Muscle of leg (tissue), 16 donors: ENCODE results near the gene METTL25. TPM values are rescaled to one million over a fixed set of nuclear protein-coding genes. Genes with fewer than 3 reads are reported as not detected.

ENCODE experiments used
- DNase-seq: peaks from one replicate; pipeline ENCODE4 v3.0.0; 2013
- H3K27ac ChIP-seq: one replicate; pipeline ENCODE4 v1.5.1; 2013; ENCODE audit warnings: mild to moderate bottlenecking, low read length, control low read depth
- H3K27me3 ChIP-seq: one replicate; pipeline ENCODE4 v1.6.1; 2013; ENCODE audit warnings: low read length; ENCODE audit not compliant: control insufficient read depth, insufficient read depth
- H3K36me3 ChIP-seq: one replicate; pipeline ENCODE4 v1.6.1; 2013; ENCODE audit warnings: low read length; ENCODE audit not compliant: control insufficient read depth, insufficient read depth
- H3K4me1 ChIP-seq: one replicate; pipeline ENCODE4 v1.6.1; 2013; ENCODE audit warnings: low read length; ENCODE audit not compliant: control insufficient read depth, insufficient read depth
- H3K4me3 ChIP-seq: one replicate; pipeline ENCODE4 v1.5.1; 2013; ENCODE audit warnings: low read length, control low read depth
- H3K9me3 ChIP-seq: replicated peaks from 2 replicates; pipeline ENCODE4 v1.6.1; 2013; ENCODE audit warnings: low read depth, low read length; ENCODE audit not compliant: control insufficient read depth
- WGBS: methylation state at CpG from one replicate; pipeline ENCODE4 v1.1.5; 2013; ENCODE audit warnings: missing lambda C conversion rate; ENCODE audit not compliant: insufficient coverage; 5-methylcytosine and 5-hydroxymethylcytosine counted together
- long read RNA-seq, 11 donors: transcript quantifications; one replicate each; lab custom pipeline, GENCODE V29; 2026
- polyA plus RNA-seq, 8 donors: library from polyadenylated mRNA; unstranded; fragments of 120-200 nt; gene quantifications; one replicate each; pipeline versions ENCODE4 v1.2.1 to v1.2.3, GENCODE V29; 2013; ENCODE audit warnings: inconsistent platforms in 1 of 8, low replicate concordance in 1 of 8; ENCODE audit not compliant: insufficient read length in 8 of 8, insufficient read depth in 1 of 8
- total RNA-seq: library from RNA; stranded (reverse); fragments of 120-200 nt; gene quantifications from one replicate; pipeline ENCODE4 v1.2.4, GENCODE V29; 2013

Gene METTL25, protein sequence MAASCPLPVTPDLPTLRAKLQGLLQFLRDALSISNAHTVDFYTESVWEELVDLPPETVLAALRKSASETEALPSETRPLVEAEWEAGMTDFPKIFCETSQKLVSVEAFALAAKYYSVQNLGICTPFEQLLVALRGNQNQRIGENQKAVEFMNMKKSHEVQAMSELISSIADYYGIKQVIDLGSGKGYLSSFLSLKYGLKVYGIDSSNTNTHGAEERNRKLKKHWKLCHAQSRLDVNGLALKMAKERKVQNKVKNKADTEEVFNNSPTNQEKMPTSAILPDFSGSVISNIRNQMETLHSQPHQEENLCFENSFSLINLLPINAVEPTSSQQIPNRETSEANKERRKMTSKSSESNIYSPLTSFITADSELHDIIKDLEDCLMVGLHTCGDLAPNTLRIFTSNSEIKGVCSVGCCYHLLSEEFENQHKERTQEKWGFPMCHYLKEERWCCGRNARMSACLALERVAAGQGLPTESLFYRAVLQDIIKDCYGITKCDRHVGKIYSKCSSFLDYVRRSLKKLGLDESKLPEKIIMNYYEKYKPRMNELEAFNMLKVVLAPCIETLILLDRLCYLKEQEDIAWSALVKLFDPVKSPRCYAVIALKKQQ
- total RNA-seq (24.8 TPM), polyA plus RNA-seq (1 to 10 TPM; 5.0 to 9.6 (median 7.1) TPM)
- long read RNA-seq, donor 1, partial matches to known transcripts = 0 of 3 reads
- long read RNA-seq, donor 1, other reads (novel, unspliced or antisense) = 0 of 3 reads
- long read RNA-seq, donor 2 = 0 reads
- long read RNA-seq, donor 3, partial matches to known transcripts = 11 of 14 reads
- long read RNA-seq, donor 3, other reads (novel, unspliced or antisense) = 0 of 14 reads
- long read RNA-seq, donor 4, partial matches to known transcripts = 0 of 1 reads
- long read RNA-seq, donor 4, other reads (novel, unspliced or antisense) = 0 of 1 reads
- long read RNA-seq, donor 5, partial matches to known transcripts = 0 of 4 reads
- long read RNA-seq, donor 5, other reads (novel, unspliced or antisense) = 0 of 4 reads
- long read RNA-seq, donor 6, partial matches to known transcripts = 6 of 9 reads
- long read RNA-seq, donor 6, other reads (novel, unspliced or antisense) = 0 of 9 reads
- long read RNA-seq, donor 7, partial matches to known transcripts = 6 of 7 reads
- long read RNA-seq, donor 7, other reads (novel, unspliced or antisense) = 0 of 7 reads
- long read RNA-seq, donor 8, partial matches to known transcripts = 7 of 9 reads
- long read RNA-seq, donor 8, other reads (novel, unspliced or antisense) = 0 of 9 reads
- long read RNA-seq, donor 9, partial matches to known transcripts = 9 of 9 reads
- long read RNA-seq, donor 9, other reads (novel, unspliced or antisense) = 0 of 9 reads
- long read RNA-seq, donor 10, partial matches to known transcripts = 0 of 3 reads
- long read RNA-seq, donor 10, other reads (novel, unspliced or antisense) = 0 of 3 reads
- long read RNA-seq, donor 11, partial matches to known transcripts = 27 of 53 reads
- long read RNA-seq, donor 11, other reads (novel, unspliced or antisense) = 24 of 53 reads

DNA sequence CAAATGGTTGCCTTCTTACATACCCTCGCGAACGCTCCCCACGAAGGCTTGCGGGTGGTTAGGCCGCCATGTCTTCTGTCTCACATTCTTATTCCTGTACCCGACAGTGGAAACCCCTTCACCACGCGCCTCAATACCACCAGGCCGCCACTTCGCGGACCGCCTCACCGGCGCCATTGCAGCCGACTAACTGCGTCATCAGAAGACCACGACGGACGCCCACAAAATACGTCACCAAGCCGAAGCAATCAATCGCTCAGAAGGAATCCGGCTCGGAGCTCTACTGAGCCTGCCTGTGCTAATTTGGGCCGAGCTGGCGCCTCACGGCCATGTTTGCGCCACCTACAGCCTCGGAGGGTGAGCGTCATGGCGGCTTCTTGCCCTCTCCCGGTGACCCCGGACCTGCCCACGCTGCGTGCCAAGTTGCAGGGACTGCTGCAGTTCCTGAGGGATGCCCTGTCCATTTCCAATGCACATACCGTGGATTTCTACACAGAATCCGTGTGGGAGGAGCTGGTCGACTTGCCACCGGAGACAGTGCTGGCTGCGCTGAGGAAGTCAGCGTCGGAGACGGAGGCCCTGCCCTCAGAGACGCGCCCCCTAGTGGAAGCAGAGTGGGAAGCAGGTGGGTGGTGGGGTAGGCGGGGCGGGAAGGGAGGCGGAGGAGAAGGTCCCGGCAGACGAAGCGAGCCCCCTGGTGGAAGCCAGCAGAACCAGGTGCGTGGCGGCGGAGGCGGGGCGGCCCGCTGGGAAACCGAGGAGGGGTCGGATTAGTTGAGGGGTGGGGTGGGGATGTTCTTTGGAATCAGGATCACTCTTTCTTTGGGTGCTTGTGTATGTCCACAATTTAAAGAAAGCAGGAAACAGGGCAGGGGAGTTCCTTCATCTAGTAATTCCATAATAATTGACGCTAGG, at the start of gene METTL25, which contains the start of gene CCDC59:
TSS of gene METTL25 (plus strand) at position 330 of the 915 bp plus-strand sequence. CDS start at position 367, 37 bp downstream.
TSS of gene CCDC59 (minus strand) at position 188 of the 915 bp plus-strand sequence. CDS start at position 177, 11 bp downstream.
- WGBS = under 1% methylated on average over 59 of the region's 61 CpGs
- no peaks in the 10 kb centered on the region for H3K27me3 ChIP-seq
- no peaks in the 10 kb centered on the region for H3K9me3 ChIP-seq
- peak within 1 kb of the TSS; percentile 98 for H3K27ac ChIP-seq
- H3K4me1 ChIP-seq = peaks cover 6% of the 10 kb centered on the region
- peak; percentile 100 for DNase-seq
- H3K36me3 ChIP-seq = peaks cover 15% of the 10 kb centered on the region
- H3K4me3 ChIP-seq = peak within 1 kb of the TSS; percentile 78

DNA sequence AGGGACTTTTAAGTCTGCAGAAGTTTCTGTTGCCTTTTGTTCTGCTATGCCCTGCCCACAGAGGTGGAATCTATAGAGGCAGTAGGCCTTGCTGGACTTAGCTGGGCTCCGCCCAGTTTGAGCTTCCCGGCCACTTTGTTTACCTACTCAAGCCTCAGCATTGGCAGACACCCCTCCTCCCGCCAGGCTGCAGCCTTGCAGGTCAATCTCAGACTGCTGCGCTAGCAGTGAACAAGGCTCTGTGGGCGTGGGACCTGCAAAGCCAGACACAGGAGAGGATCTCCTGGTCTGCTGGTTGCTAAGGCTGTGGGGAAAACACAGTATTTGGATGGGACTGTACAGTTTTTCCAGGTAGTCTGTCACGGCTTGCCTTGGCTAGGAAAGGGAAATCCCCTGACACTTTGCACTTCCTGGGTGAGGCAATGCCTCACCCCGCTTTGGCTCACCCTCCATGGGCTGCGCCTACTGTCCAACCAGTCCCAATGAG, 43.9 kb upstream of the METTL25 start:
- H3K27me3 ChIP-seq = no peaks in the 10 kb centered on the region
- no peak for DNase-seq
- H3K27ac ChIP-seq = no peak overlapping the region
- no peak overlapping the region for H3K4me3 ChIP-seq
- no peaks in the 10 kb centered on the region for H3K9me3 ChIP-seq
- WGBS = 59% methylated on average over 8 of the region's 8 CpGs
- H3K4me1 ChIP-seq = no peaks in the 10 kb centered on the region
- H3K36me3 ChIP-seq = no peaks in the 10 kb centered on the region

DNA sequence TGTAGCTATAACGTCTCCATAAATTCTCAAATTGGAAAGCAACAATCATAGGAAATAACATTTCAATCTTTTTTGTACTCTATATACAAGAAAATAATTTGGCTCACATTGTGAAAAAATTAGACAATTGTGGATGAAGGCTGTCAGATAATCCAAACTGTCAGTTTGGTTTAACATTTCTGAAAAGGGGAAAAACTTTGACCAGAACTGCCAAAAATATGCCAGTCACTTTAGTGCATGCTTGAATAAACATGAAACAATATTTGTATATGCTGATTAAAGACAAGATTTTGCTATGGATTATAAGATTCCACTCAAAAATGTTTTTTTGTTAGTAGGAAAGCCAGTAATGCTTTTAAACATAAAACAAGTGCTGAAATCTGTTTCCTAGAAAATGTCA, 39.1 kb upstream of the METTL25 start:
- DNase-seq = no peak
- H3K27me3 ChIP-seq = no peaks in the 10 kb centered on the region
- no peaks in the 10 kb centered on the region for H3K36me3 ChIP-seq
- H3K4me1 ChIP-seq = no peaks in the 10 kb centered on the region
- H3K4me3 ChIP-seq = no peak overlapping the region
- H3K27ac ChIP-seq = no peak overlapping the region
- H3K9me3 ChIP-seq = no peaks in the 10 kb centered on the region
- WGBS = no CpG with 5 or more reads among the region's 1 CpG

DNA sequence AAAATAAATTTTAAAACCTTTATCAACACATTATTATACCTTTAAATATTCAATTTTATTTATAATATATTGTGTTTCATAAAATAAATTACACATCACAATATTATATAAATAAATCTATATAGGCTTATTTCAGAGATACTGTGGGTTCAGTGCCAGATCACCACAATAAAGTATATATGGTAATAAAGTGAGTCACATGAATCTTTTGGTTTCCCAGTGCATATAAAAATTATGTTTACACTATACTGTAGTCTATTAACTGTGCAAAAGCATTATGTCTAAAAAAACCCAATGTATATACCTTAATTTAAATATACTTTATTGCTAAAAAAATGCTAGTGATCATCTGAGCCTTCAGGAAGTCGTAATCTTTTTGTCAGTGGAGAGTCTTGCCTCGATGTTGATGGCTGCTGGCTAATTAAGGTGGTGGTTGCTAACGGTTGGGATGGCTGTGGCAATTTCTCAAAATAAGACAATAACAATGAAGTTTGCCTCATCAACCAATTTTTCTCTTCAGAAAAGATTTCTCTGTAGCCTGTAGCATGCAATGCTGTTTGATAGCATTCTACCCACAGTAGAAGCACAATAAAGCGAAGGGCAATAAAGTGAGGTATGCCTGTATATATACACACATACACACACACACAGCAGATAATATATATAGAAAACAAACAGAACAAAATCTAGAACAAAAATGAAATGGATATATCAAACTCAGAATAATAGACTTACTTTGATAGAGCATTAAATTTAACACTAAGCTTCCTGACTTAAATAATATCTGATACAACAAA, 32.6 kb upstream of the METTL25 start:
- H3K4me3 ChIP-seq = no peak overlapping the region
- H3K9me3 ChIP-seq = no peaks in the 10 kb centered on the region
- H3K27ac ChIP-seq = no peak overlapping the region
- no CpG with 5 or more reads among the region's 4 CpGs for WGBS
- H3K4me1 ChIP-seq = no peaks in the 10 kb centered on the region
- no peak for DNase-seq
- no peaks in the 10 kb centered on the region for H3K36me3 ChIP-seq
- H3K27me3 ChIP-seq = no peaks in the 10 kb centered on the region

DNA sequence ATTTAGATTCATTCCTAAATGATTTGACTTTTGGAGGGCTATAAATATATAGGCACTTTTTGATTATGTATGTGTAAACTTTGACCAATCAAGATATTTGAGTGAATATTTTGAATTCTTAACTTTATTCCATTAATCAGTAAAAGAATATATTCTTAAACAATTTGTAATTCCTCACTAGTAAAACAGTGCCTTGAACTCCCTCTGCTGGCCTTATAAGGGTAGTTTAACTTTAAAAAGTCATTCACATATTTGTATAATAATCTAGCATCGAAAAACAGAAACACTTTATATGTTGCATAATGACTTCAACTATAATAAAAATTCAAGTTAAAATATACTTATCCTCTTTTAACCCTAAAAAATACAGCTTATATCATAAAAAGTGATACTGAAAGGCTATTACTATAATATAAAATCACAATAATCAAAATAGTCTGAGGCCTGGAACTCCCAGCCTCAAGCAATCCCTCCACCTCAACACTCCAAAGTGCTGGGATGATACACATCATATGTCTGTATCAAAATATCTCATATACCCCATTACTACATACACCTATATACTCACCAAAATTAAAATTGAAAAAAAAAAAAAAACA, 31.3 kb upstream of the METTL25 start:
- no peaks in the 10 kb centered on the region for H3K9me3 ChIP-seq
- DNase-seq = peak; percentile 15
- H3K27ac ChIP-seq = no peak overlapping the region
- H3K36me3 ChIP-seq = no peaks in the 10 kb centered on the region
- H3K4me3 ChIP-seq = no peak overlapping the region
- H3K4me1 ChIP-seq = no peaks in the 10 kb centered on the region
- H3K27me3 ChIP-seq = no peaks in the 10 kb centered on the region
- WGBS = no CpG with 5 or more reads among the region's 1 CpG

DNA sequence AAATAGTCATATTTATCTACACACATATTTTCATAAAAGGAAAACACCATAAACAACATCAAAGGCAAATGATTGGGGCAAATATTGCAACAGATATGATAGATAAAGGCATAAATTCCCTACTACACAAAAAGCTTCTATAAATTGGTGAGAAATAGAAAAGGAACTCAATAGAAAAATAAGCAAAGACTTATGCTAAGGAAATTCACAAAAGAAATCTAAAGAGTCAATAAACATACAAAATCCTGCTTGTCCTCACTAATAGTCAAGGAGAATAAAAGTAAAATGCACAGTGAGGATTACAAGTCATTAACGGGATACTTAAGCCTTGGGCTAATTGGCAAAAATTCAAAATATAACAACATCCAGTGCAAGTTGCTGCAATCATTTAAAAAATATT, 30.5 kb upstream of the METTL25 start:
- no peak overlapping the region for H3K27ac ChIP-seq
- H3K9me3 ChIP-seq = no peaks in the 10 kb centered on the region
- no peaks in the 10 kb centered on the region for H3K4me1 ChIP-seq
- DNase-seq = no peak
- no CpG with 5 or more reads among the region's 1 CpG for WGBS
- H3K36me3 ChIP-seq = no peaks in the 10 kb centered on the region
- H3K4me3 ChIP-seq = no peak overlapping the region
- H3K27me3 ChIP-seq = no peaks in the 10 kb centered on the region

DNA sequence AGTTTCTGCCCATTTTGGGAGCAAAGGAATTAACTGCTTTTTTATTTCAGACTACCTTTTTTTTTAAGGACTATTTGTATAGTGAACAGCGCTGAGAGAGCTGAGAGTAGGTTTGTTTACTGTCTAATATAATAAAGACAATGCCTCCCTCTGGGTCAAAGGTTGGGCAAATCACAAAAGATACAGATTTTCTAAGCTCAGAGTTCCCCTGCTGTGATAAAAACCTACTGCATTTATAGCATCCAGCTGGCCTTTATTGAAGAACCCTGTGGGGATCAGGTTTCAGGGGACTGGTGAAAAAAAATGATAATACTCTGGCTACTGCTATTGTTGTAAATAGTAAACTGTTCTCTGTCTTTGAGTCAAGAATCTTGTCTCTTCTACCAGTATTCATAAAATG, 28.8 kb upstream of the METTL25 start:
- no peaks in the 10 kb centered on the region for H3K27me3 ChIP-seq
- H3K36me3 ChIP-seq = no peaks in the 10 kb centered on the region
- no CpG with 5 or more reads among the region's 1 CpG for WGBS
- no peak for DNase-seq
- H3K27ac ChIP-seq = no peak overlapping the region
- no peaks in the 10 kb centered on the region for H3K4me1 ChIP-seq
- no peaks in the 10 kb centered on the region for H3K9me3 ChIP-seq
- H3K4me3 ChIP-seq = no peak overlapping the region

DNA sequence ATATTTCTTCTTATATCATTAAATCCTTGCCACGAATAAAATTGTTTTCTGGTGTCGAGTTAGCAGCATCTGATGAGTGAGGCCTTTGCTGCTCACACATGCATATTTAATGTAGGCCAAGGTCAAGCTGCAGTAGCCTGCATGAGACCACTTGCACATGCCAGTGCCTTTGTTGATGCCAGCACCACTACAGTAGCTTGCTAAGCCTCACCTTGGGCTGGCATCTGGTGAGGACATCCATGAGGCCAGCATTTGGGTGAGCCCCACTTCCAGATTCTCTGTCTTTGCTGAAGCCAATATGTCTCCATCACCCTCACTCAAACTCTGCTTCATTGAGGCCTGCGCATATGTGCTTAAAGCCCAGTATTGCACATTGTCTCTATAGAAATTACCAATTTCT, 8.2 kb upstream of the METTL25 start:
- H3K36me3 ChIP-seq = peaks cover 10% of the 10 kb centered on the region
- H3K9me3 ChIP-seq = no peaks in the 10 kb centered on the region
- H3K27me3 ChIP-seq = no peaks in the 10 kb centered on the region
- no peaks in the 10 kb centered on the region for H3K4me1 ChIP-seq
- no peak overlapping the region for H3K27ac ChIP-seq
- no peak for DNase-seq
- 100% methylated on average over 1 of the region's 3 CpGs for WGBS
- no peak overlapping the region for H3K4me3 ChIP-seq
